GM21381 (cell line): ENCODE results near the gene DNAJC1.

Source experiments
- ATAC-seq: cut with Tn5 transposase; IDR thresholded peaks from one replicate; pipeline ENCODE4 v1.9.1; 2021; ENCODE audit warnings: mild to moderate bottlenecking, moderate library complexity; ENCODE audit not compliant: unreplicated experiment

Gene DNAJC1

GRCh38 chr10:21961847-21962246 is 41.7 kb downstream of the DNAJC1 start:
- no peak for ATAC-seq

GRCh38 chr10:21959998-21960397 is 43.5 kb downstream of the DNAJC1 start:
- ATAC-seq, result no peak

- ATAC-seq, result no peak
Measured at GRCh38 chr10:21954690-21955089, 48.8 kb downstream of the DNAJC1 start.

GRCh38 chr10:21954132-21954531 is 49.4 kb downstream of the DNAJC1 start:
- ATAC-seq, result no peak

- no peak for ATAC-seq
Measured at GRCh38 chr10:21953585-21954057, 49.9 kb downstream of the DNAJC1 start.

- ATAC-seq, result no peak
Measured at GRCh38 chr10:21950566-21950965, 53.0 kb downstream of the DNAJC1 start.

GRCh38 chr10:21946946-21947345 is 56.6 kb downstream of the DNAJC1 start:
- ATAC-seq, result no peak

GRCh38 chr10:21944727-21945386 is 58.7 kb downstream of the DNAJC1 start:
- no peak for ATAC-seq

GRCh38 chr10:21943633-21944265 is 59.8 kb downstream of the DNAJC1 start:
- no peak for ATAC-seq

- no peak for ATAC-seq
Measured at GRCh38 chr10:21935439-21936023, 68.0 kb downstream of the DNAJC1 start.

- ATAC-seq, result no peak
Measured at GRCh38 chr10:21934307-21934706, 69.2 kb downstream of the DNAJC1 start.

- ATAC-seq, result no peak
Measured at GRCh38 chr10:21929070-21929469, 74.5 kb downstream of the DNAJC1 start.

GRCh38 chr10:21927631-21928353 is 75.7 kb downstream of the DNAJC1 start:
- ATAC-seq, result no peak

GRCh38 chr10:21926949-21927348 is 76.6 kb downstream of the DNAJC1 start:
- ATAC-seq, result no peak

GRCh38 chr10:21926358-21926925 is 77.1 kb downstream of the DNAJC1 start:
- no peak for ATAC-seq

GRCh38 chr10:21925851-21926250 is 77.7 kb downstream of the DNAJC1 start:
- no peak for ATAC-seq

GRCh38 chr10:21924511-21924910 is 79.0 kb downstream of the DNAJC1 start:
- ATAC-seq, result no peak

- ATAC-seq, result no peak
Measured at GRCh38 chr10:21920633-21921032, 82.9 kb downstream of the DNAJC1 start.

GRCh38 chr10:21919906-21920305 is 83.6 kb downstream of the DNAJC1 start:
- no peak for ATAC-seq

- no peak for ATAC-seq
Measured at GRCh38 chr10:21919117-21919516, 84.4 kb downstream of the DNAJC1 start.

- no peak for ATAC-seq
Measured at GRCh38 chr10:21912625-21913024, 90.9 kb downstream of the DNAJC1 start.
